ENCODE data around the gene ZNF507. TPM values are rescaled to one million over a fixed set of nuclear protein-coding genes. Genes with fewer than 3 reads are reported as not detected.

ZNF507 gene
- total RNA-seq, 1 donor from 2014 or later = 21.5 TPM

- no peak for DNase-seq (ENCODE audit: low spot score)
- intact Hi-C loops (cut with DNase I) = no loop called here
Observed at GRCh38 chr19:32337084-32337808, 8.2 kb upstream of the ZNF507 start.

- intact Hi-C loops (cut with DNase I) = no loop called here
- DNase-seq (ENCODE audit: low spot score) = no peak
Observed at GRCh38 chr19:32339423-32339822, 6.0 kb upstream of the ZNF507 start.

DNA sequence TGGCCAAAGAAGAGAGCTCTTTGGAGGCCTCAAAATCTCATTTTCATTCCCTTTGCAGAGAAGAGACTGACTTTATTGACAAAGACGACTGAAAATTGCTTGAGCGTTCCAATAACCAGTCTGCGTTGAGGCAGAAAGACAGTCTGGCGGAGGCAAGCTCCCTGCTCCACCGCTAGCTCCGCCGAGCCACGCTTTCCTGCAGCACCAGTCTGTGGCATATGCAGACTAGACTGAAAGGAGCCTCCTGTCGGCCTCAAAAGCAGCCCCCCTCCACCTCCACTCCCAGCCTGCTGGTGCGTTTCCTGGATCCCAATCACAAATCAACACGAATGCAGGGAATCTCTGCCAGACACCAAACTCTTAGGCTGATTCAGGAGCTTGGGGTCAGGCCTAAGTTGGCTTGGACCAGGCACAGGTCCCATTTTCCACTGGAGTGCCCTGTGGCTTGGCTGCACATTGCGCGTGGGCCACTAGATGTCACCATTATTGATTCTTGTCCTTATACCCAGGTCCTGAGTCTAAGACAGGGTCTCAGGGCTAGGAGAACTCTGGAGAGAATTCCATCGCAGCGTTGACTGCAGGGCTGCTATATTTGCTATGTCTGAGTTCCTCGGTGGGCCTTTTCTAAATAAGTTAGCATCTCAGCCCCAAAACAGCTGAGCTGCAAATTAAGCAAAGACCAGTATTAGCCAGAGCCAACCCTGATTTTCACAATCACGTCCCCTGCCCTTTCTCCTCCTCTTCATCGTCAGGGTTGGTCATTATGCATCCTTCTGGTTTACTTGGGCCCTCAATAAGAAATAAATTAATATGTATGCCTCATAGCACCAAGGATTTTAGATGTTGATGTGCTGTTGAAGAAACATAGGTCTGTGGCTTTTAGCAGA lies 5.2 kb upstream of the ZNF507 start:
- intact Hi-C loops (cut with DNase I) = loop anchor here (5.0 to 10.0 kb wide), 2 partner anchors 227 to 735 kb away; no protein-coding TSS in a partner anchor
- DNase-seq (ENCODE audit: low spot score) = no peak

GRCh38 chr19:32342695-32343094 lies 2.7 kb upstream of the ZNF507 start:
- DNase-seq (ENCODE audit: low spot score) = no peak
- intact Hi-C loops (cut with DNase I) = loop anchor here (5.0 to 10.0 kb wide), 2 partner anchors 225 to 732 kb away; no protein-coding TSS in a partner anchor

- intact Hi-C loops (cut with DNase I) = loop anchor here (5.0 to 10.0 kb wide), 2 partner anchors 224 to 731 kb away; no protein-coding TSS in a partner anchor
- no peak for DNase-seq (ENCODE audit: low spot score)
Observed at GRCh38 chr19:32343550-32344262, 1.7 kb upstream of the ZNF507 start.

- no peak for DNase-seq (ENCODE audit: low spot score)
- intact Hi-C loops (cut with DNase I) = loop anchor here (5.0 to 10.0 kb wide), 3 partner anchors 60 to 728 kb away; partner anchors contain the start of genes DPY19L3 and PDCD5
Observed at GRCh38 chr19:32346901-32347300, 1.5 kb downstream of the ZNF507 start.

- no peak for DNase-seq (ENCODE audit: low spot score)
- intact Hi-C loops (cut with DNase I) = loop anchor here (5.0 to 10.0 kb wide), 3 partner anchors 60 to 727 kb away; partner anchors contain the start of genes DPY19L3 and PDCD5
Observed at GRCh38 chr19:32347573-32347972, 2.2 kb downstream of the ZNF507 start.

GRCh38 chr19:32349051-32349450 lies 3.6 kb downstream of the ZNF507 start:
- no peak for DNase-seq (ENCODE audit: low spot score)
- intact Hi-C loops (cut with DNase I) = loop anchor here (5.0 to 10.0 kb wide), 3 partner anchors 58 to 726 kb away; partner anchors contain the start of genes DPY19L3 and PDCD5

GRCh38 chr19:32349724-32350470 lies 4.5 kb downstream of the ZNF507 start:
- DNase-seq (ENCODE audit: low spot score) = no peak
- intact Hi-C loops (cut with DNase I) = loop anchor here (5.0 to 10.0 kb wide), 3 partner anchors 57 to 725 kb away; partner anchors contain the start of genes DPY19L3 and PDCD5

DNA sequence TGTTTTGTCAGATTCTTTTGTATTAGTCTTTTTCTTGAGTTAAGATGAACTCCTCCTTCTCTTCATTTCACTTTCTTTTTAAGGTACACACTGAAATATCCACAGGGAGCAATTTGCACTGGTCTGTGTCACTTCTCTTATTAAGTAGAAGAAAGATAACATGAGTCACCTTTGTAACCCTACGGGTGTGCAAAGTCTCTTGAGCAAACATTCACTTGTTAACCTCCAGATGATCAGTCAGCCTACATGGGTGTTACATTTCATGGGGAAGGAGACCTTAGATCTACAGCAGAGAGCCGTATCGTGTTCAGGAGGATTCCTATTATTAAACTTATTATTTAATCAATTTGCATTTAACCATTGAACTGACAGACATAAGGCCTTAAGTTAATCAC lies 5.1 kb downstream of the ZNF507 start:
- intact Hi-C loops (cut with DNase I) = no loop called here
- DNase-seq (ENCODE audit: low spot score) = no peak

GRCh38 chr19:32350987-32351348 lies 5.6 kb downstream of the ZNF507 start:
- intact Hi-C loops (cut with DNase I) = no loop called here
- no peak for DNase-seq (ENCODE audit: low spot score)

- DNase-seq (ENCODE audit: low spot score) = no peak
- intact Hi-C loops (cut with DNase I) = no loop called here
Observed at GRCh38 chr19:32352241-32352630, 6.8 kb downstream of the ZNF507 start.

DNA sequence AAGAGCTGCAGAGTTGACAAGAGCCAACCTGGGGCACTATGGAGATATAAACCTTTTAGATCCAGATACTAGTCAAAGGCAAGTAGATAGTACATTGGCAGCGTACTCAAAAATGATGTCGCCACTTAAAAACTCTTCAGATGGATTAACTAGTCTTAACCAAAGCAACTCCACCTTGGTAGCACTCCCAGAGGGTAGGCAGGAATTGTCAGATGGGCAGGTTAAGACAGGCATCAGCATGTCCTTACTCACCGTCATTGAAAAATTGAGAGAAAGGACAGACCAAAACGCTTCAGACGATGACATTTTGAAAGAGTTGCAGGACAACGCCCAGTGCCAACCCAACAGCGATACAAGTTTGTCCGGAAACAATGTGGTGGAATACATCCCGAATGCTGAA lies 8.9 kb downstream of the ZNF507 start:
- intact Hi-C loops (cut with DNase I) = no loop called here
- DNase-seq (ENCODE audit: low spot score) = no peak

- DNase-seq (ENCODE audit: low spot score) = no peak
- intact Hi-C loops (cut with DNase I) = no loop called here
Observed at GRCh38 chr19:32355309-32355708, 9.9 kb downstream of the ZNF507 start.

GRCh38 chr19:32357720-32358119 lies 12.3 kb downstream of the ZNF507 start:
- no peak for DNase-seq (ENCODE audit: low spot score)
- intact Hi-C loops (cut with DNase I) = no loop called here

DNA sequence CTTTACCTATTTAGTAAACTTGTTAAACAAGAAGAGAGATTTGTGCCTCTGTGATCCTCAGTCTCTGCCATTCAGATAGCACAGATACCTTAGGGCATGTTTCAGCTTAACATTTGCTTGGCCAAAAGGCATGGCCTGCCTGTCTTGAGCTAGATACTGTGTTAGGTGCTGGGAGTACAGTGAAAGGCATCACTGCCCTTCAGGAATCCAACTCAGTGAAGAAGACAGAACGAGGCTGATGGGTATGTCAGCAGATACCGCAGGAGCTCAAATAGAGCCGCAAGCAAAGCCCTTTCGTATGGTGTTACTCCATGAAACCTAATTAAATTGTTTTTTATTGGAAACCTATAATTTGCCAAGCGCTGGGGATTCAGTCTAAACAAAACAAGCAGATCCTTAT lies 12.9 kb downstream of the ZNF507 start:
- intact Hi-C loops (cut with DNase I) = no loop called here

DNA sequence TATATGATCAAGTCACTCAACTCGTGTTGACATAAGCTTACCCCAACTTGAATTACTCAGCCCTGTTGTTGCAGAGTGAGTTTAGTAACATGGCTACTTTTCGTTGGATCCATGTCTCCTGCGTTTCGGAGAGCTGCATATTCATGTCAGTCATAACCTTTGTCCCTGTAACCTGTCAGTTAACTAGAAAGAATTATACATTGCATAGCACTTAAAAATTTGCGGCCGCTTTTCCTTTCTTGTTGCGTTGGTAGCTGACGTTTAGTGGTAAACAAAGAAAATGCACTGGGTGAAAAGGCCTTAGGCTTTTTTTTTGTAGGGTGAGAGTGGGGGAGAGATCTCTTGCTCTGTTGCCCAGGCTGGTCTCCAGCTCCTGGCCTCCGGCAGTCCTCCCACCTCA lies 14.2 kb downstream of the ZNF507 start:
- DNase-seq (ENCODE audit: low spot score) = no peak
- intact Hi-C loops (cut with DNase I) = no loop called here

More for the DNA sequence above, 12.9 kb downstream of the ZNF507 start:
- no peak for DNase-seq (ENCODE audit: low spot score)

- intact Hi-C loops (cut with DNase I) = no loop called here
- DNase-seq (ENCODE audit: low spot score) = no peak
Observed at GRCh38 chr19:32361574-32362317, 16.3 kb downstream of the ZNF507 start.

Measured in cardiac septum (tissue), 1 donor.